Measurements from ENCODE around the gene LRRIQ4. TPM values are rescaled to one million over a fixed set of nuclear protein-coding genes. Genes with fewer than 3 reads are reported as not detected.

LRRIQ4 gene
- total and polyA plus RNA-seq, 3 experiments from 2014 or later: 0.15 to 0.20 TPM; not detected in 1

DNA sequence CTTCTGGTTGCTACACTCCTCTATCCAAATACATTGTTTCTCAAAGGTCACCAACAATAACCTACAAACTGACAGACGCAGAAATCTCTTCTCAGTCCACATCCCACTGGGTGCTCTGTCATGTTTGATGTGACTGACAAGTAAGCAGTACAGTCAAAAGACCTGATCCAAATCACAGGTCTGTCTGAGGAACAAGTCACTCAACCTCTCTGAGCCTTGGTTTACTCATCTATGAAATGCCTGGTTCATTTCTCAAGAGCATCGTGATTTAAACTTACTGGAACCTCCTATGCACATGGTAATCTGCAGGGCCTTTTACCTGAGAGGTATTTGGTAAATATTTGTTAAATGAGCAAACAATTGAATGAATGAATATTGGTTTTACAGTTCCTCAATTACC, 51.6 kb downstream of the LRRIQ4 start:
- DNase-seq: no peak
- Histone ChIP-seq H3K9me3 (ENCODE audit: low read length) (no peaks in the 10 kb centered on the region), H3K4me1 (ENCODE audit: insufficient read depth, low read length) (peaks cover 14% of the 10 kb centered on the region), H3K36me3 (ENCODE audit: insufficient read depth, low read length) (no peaks in the 10 kb centered on the region), H3K27me3 (ENCODE audit: insufficient read depth, low read length, poor library complexity, severe bottlenecking) (no peaks in the 10 kb centered on the region), H3K27ac (ENCODE audit: low read depth, low read length) (no peak overlapping the region), H3K4me3 (ENCODE audit: low read length) (no peak overlapping the region)
- no peak overlapping the region for H3K4me3 Mint-ChIP-seq
- H3K36me3 Mint-ChIP-seq: peaks cover 0 to 2% (median 0%) of the 10 kb centered on the region in 3 donors
- H3K9me3 Mint-ChIP-seq: no peaks in the 10 kb centered on the region
- ChIA-PET CTCF (interaction anchor here (1.2 to 1.7 kb wide), 2 partner anchors 21 to 947 kb away, joined by 3 to 4 read pairs; no protein-coding TSS in a partner anchor), POLR2A (no interaction called here)
- H3K27ac Mint-ChIP-seq: no peak overlapping the region
- peaks cover 7 to 23% of the 10 kb centered on the region in 2 donors for H3K27me3 Mint-ChIP-seq
- H3K4me1 Mint-ChIP-seq: peaks cover 4 to 12% (median 9%) of the 10 kb centered on the region in 3 donors

DNA sequence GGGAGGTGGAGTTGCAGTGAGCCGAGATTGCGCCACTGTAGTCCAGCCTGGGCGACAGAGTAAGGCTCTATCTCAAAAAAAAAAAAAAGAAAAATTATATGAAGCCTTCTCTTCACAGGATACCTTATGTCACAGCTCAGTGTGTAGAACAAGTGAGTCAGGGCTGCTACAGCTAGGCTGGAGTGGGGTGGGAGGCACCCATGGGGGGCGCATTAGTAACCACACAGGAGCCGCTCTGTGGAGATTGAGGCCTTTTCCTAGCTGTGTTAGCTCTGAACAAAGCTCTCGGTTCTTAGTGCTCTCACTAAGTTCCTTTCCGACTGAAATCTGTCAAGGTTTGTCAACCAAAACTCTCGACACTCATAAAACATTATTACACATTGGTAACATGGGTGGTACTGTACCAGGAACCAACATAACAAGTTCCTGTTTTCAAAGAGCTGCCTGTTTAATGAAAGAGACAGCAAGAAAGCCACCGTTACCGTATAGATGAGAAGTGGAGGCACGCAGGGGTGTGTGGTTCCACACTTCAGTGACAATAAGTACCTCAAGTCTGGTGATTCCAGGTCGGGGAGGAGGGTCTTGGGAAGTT, 52.6 kb downstream of the LRRIQ4 start:
- DNase-seq: peak in 1 of 5 donors; percentile 37

DNA sequence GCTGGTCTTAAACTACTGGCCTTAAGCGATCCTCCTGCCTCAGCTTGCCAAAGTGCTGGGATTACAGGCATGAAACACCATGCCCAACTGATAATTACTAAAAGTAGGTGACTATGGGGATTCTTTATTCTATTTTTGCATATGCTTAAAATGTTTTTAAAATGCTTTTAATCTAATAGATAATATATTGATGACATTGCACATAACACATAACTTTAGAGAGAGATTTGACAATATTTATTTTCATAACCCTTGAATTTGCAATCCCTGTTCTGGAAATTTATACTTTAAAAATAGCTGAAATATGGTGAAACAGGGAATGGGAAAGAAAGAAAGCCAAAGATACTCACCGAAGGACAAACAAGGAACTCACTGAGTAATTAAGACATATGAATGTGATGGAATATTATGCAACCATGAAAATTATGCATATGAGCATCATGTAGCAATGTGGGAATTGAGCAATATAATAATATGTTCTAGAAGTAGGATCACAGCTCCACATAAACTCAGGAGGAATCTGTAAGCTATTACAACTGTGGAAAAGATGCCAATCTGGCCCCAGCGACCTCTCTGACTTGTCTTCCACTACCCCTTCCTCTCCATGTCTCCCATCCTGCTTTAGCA, 55.0 kb downstream of the LRRIQ4 start:
- H3K4me1 Mint-ChIP-seq: peaks cover 11 to 24% (median 22%) of the 10 kb centered on the region in 3 donors
- ChIA-PET CTCF (interaction anchor here (2.1 kb wide), 1 partner anchor 9 kb away, joined by 5 read pairs; no protein-coding TSS in a partner anchor), POLR2A (no interaction called here)
- Histone ChIP-seq H3K36me3 (ENCODE audit: insufficient read depth, low read length) (no peaks in the 10 kb centered on the region), H3K4me3 (ENCODE audit: low read length) (no peak overlapping the region), H3K4me1 (ENCODE audit: insufficient read depth, low read length) (peaks cover 31% of the 10 kb centered on the region), H3K9me3 (ENCODE audit: low read length) (no peaks in the 10 kb centered on the region), H3K27ac (ENCODE audit: low read depth, low read length) (no peak overlapping the region), H3K27me3 (ENCODE audit: insufficient read depth, low read length, poor library complexity, severe bottlenecking) (no peaks in the 10 kb centered on the region)
- DNase-seq: no peak
- peaks cover 9 to 14% of the 10 kb centered on the region in 2 donors for H3K27me3 Mint-ChIP-seq
- H3K36me3 Mint-ChIP-seq: peaks cover 0 to 2% (median 0%) of the 10 kb centered on the region in 3 donors
- H3K27ac Mint-ChIP-seq: no peak overlapping the region
- no peak overlapping the region for H3K4me3 Mint-ChIP-seq
- H3K9me3 Mint-ChIP-seq: no peaks in the 10 kb centered on the region

More for the DNA sequence above, 52.6 kb downstream of the LRRIQ4 start:
- H3K9me3 Mint-ChIP-seq: no peaks in the 10 kb centered on the region
- H3K36me3 Mint-ChIP-seq: peaks cover 0 to 2% (median 0%) of the 10 kb centered on the region in 3 donors
- no peak overlapping the region for H3K27ac ChIP-seq (ENCODE audit: low read depth, low read length)
- no peaks in the 10 kb centered on the region for H3K27me3 ChIP-seq (ENCODE audit: insufficient read depth, low read length, poor library complexity, severe bottlenecking)
- H3K27me3 Mint-ChIP-seq: peaks cover 10 to 22% of the 10 kb centered on the region in 2 donors
- no peak overlapping the region for H3K4me3 ChIP-seq (ENCODE audit: low read length)
- no peak overlapping the region for H3K4me3 Mint-ChIP-seq
- peaks cover 4 to 12% (median 10%) of the 10 kb centered on the region in 3 donors for H3K4me1 Mint-ChIP-seq
- peaks cover 14% of the 10 kb centered on the region for H3K4me1 ChIP-seq (ENCODE audit: insufficient read depth, low read length)
- no peaks in the 10 kb centered on the region for H3K9me3 ChIP-seq (ENCODE audit: low read length)
- H3K27ac Mint-ChIP-seq: peak overlapping the region in 1 of 8 donors; percentile 22
- no peaks in the 10 kb centered on the region for H3K36me3 ChIP-seq (ENCODE audit: insufficient read depth, low read length)
- POLR2A ChIA-PET: no interaction called here
- CTCF ChIA-PET: interaction anchor here (0.7 kb wide), 1 partner anchor 228 kb away, joined by 3 read pairs; no protein-coding TSS in a partner anchor

DNA sequence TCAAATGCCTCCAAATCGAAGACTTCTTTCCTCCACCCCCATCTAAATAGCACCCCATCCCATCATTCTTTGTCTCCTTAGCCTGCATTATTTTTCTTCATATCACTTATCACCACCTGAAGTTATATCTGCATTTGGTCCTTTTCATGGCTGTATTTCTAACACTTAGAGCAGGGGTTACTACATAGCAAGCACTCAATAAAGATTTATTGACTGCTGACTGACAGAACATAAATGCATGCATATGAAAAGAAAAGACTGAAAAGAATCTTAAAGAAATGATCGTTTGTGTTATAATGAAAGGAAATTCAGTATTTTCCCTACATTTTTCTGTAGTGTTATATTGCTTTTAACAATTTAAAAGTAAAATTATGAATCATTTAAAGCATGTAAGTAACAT, 55.7 kb downstream of the LRRIQ4 start:
- no peak overlapping the region for H3K27ac Mint-ChIP-seq
- Histone ChIP-seq H3K4me3 (ENCODE audit: low read length) (no peak overlapping the region), H3K36me3 (ENCODE audit: insufficient read depth, low read length) (no peaks in the 10 kb centered on the region), H3K27me3 (ENCODE audit: insufficient read depth, low read length, poor library complexity, severe bottlenecking) (no peaks in the 10 kb centered on the region), H3K27ac (ENCODE audit: low read depth, low read length) (no peak overlapping the region), H3K4me1 (ENCODE audit: insufficient read depth, low read length) (peaks cover 31% of the 10 kb centered on the region), H3K9me3 (ENCODE audit: low read length) (no peaks in the 10 kb centered on the region)
- no peaks in the 10 kb centered on the region for H3K9me3 Mint-ChIP-seq
- H3K4me1 Mint-ChIP-seq: peaks cover 10 to 22% (median 20%) of the 10 kb centered on the region in 3 donors
- CTCF ChIA-PET: no interaction called here
- POLR2A ChIA-PET: no interaction called here
- H3K27me3 Mint-ChIP-seq: peaks cover 9 to 14% of the 10 kb centered on the region in 2 donors
- H3K36me3 Mint-ChIP-seq: peaks cover 0 to 2% (median 0%) of the 10 kb centered on the region in 3 donors
- no peak for DNase-seq
- H3K4me3 Mint-ChIP-seq: no peak overlapping the region

DNA sequence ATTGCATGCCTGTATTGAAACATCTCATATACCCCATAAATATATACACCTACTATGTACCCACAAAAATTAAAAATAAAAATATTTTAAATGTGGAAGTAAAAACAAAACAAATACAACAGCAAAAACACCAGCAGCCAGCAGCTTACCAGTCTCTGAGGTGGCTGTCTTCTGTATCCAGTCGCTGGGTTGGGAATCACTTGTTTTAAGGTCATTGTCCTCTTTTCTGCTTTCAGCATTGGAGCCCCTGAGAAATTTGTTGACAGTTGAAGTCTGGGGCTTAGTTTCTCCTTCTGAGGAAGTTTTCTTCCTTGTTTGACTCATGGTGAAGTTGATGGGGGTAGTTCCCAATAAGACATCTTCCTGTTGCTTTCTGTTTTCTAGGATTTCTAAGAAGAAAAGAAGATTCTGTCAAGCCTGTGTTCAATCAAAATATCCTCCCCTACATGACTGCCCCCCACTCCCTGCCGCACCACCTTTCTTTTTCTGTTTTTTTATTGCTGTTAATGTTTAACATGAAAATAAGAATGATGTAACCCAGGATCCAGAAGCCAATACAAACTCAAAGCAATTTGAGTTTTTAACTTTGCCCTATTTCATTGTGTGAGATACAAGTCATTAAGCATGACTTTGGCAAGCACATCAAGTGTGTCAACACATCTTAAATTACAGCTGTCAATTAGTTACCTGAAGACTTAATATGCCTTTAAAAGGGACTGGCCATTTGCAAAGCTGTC, 57.0 kb downstream of the LRRIQ4 start, which contains the start of gene LRRC31:
LRRC31 (minus strand) TSS at position 452 of the 737 bp plus-strand sequence; CDS start at position 324, 128 bp downstream.
- no peak within 1 kb of the TSS for H3K27ac ChIP-seq (ENCODE audit: low read depth, low read length)

DNA sequence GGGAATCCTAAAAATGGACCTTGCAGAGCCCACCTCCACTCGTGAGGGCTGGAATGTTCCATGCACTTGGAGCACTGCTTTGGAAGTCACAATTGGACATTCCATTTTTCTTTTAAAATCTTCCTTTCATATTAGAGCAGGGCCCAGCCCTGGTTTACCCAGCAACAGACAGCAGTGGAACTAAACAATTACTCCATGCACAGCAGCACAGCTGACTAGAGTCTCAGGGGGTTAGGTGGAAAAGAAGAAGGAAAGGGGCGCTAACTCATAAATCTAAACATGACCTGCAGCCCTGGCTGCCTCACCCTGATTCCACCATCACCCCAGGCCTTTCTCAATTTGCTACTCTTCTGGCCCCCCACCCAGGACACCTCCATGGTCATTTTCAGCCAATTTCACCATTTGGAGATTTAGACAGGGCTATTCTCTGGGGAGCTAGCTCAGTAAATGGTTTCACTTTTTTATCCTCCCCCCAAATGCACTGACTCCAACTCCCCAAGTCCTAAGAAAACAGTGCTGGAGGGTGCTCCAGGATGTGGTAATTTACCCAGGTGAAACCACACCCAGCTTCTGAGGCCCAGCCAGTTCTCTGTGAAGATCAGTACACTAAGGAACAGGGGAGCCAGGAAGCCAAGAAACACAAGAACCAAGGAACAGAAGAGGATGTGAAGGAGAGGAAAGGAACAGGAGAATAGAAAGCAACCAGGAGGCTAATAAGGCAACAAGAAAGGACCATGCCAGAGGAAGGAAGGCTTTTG, 58.6 kb downstream of the LRRIQ4 start:
- peak overlapping the region in 2 of 8 donors; percentile 32 to 61 for H3K27ac Mint-ChIP-seq
- no peak overlapping the region for H3K27ac ChIP-seq (ENCODE audit: low read depth, low read length)
- no peaks in the 10 kb centered on the region for H3K27me3 ChIP-seq (ENCODE audit: insufficient read depth, low read length, poor library complexity, severe bottlenecking)
- peak in 1 of 5 donors; percentile 26 for DNase-seq
- peaks cover 17% of the 10 kb centered on the region for H3K4me1 ChIP-seq (ENCODE audit: insufficient read depth, low read length)
- H3K4me1 Mint-ChIP-seq: peaks cover 7 to 13% (median 12%) of the 10 kb centered on the region in 3 donors
- H3K9me3 ChIP-seq (ENCODE audit: low read length): no peaks in the 10 kb centered on the region
- H3K9me3 Mint-ChIP-seq: no peaks in the 10 kb centered on the region
- H3K4me3 ChIP-seq (ENCODE audit: low read length): no peak overlapping the region
- H3K36me3 ChIP-seq (ENCODE audit: insufficient read depth, low read length): no peaks in the 10 kb centered on the region
- no peaks in the 10 kb centered on the region for H3K36me3 Mint-ChIP-seq
- H3K4me3 Mint-ChIP-seq: no peak overlapping the region
- ChIA-PET CTCF (interaction anchor here (1.0 kb wide), 1 partner anchor 8 kb away, joined by 4 read pairs; no protein-coding TSS in a partner anchor), POLR2A (no interaction called here)
- H3K27me3 Mint-ChIP-seq: peaks cover 9 to 16% of the 10 kb centered on the region in 2 donors

More for the DNA sequence above, 57.0 kb downstream of the LRRIQ4 start, which contains the start of gene LRRC31:
- H3K4me1 Mint-ChIP-seq: peaks cover 7 to 13% (median 12%) of the 10 kb centered on the region in 3 donors
- peaks cover 8 to 17% of the 10 kb centered on the region in 2 donors for H3K27me3 Mint-ChIP-seq
- H3K36me3 ChIP-seq (ENCODE audit: insufficient read depth, low read length): no peaks in the 10 kb centered on the region
- no peaks in the 10 kb centered on the region for H3K27me3 ChIP-seq (ENCODE audit: insufficient read depth, low read length, poor library complexity, severe bottlenecking)
- CTCF ChIA-PET: no interaction called here
- H3K9me3 Mint-ChIP-seq: no peaks in the 10 kb centered on the region
- H3K27ac Mint-ChIP-seq: no peak within 1 kb of the TSS
- peaks cover 0 to 2% (median 0%) of the 10 kb centered on the region in 3 donors for H3K36me3 Mint-ChIP-seq
- no peak within 1 kb of the TSS for H3K4me3 ChIP-seq (ENCODE audit: low read length)
- POLR2A ChIA-PET: no interaction called here
- no peak for DNase-seq
- no peak within 1 kb of the TSS for H3K4me3 Mint-ChIP-seq
- no peaks in the 10 kb centered on the region for H3K9me3 ChIP-seq (ENCODE audit: low read length)
- H3K4me1 ChIP-seq (ENCODE audit: insufficient read depth, low read length): peaks cover 31% of the 10 kb centered on the region

DNA sequence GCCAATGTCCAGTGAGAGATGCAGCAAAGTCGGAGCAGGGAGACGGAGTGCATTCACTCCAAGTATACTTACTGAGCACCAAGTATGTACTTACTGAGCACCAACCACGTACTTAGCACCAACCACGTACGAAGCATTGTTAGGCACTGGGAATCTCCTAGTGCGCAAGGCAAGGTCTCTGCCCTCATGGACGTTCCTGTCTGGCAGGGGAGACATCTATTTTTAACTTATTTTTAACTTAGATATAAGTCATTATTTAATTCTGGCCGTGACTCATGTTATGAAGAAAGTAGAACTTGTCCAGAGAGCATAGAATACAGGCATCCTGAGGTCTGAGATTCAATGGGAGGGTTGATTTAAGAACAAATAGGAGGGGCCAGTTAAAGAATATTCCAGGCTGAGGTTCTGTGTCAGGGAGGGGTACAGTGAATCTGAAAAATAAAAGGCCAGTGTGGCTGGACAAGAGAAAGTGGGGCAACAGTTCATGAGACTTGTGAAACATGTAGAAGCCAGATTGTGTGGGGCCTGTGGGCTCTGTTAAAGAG, 66.4 kb downstream of the LRRIQ4 start:
- Mint-ChIP-seq H3K27me3 (peaks cover 6 to 26% of the 10 kb centered on the region in 2 donors), H3K9me3 (no peaks in the 10 kb centered on the region), H3K4me1 (peaks cover 0 to 5% (median 0%) of the 10 kb centered on the region in 3 donors), H3K4me3 (no peak overlapping the region), H3K27ac (no peak overlapping the region), H3K36me3 (no peaks in the 10 kb centered on the region)
- Histone ChIP-seq H3K36me3 (ENCODE audit: insufficient read depth, low read length) (no peaks in the 10 kb centered on the region), H3K27me3 (ENCODE audit: insufficient read depth, low read length, poor library complexity, severe bottlenecking) (no peaks in the 10 kb centered on the region), H3K4me3 (ENCODE audit: low read length) (no peak overlapping the region), H3K27ac (ENCODE audit: low read depth, low read length) (no peak overlapping the region), H3K9me3 (ENCODE audit: low read length) (no peaks in the 10 kb centered on the region), H3K4me1 (ENCODE audit: insufficient read depth, low read length) (no peaks in the 10 kb centered on the region)
- ChIA-PET POLR2A (no interaction called here), CTCF (no interaction called here)
- no peak for DNase-seq
